Activated B cell treated with CpG ODN at 0.5 μM for 24 hours (primary cell): ENCODE data around the gene C16orf89. TPM values are rescaled to one million over a fixed set of nuclear protein-coding genes. Genes with fewer than 3 reads are reported as not detected.

Experiments
- ATAC-seq: fragments of 200-7000 bp; cut with Tn5 transposase; one replicate; pipeline ENCODE4 v1.10.0; 2021; ENCODE audit warnings: low read depth, mild to moderate bottlenecking, moderate library complexity
- CTCF ChIA-PET: fragments of 350-600 bp; sonication (Branson Sonifier 250); formaldehyde crosslinking; loops from one replicate; lab custom pipeline; 2021; ENCODE audit warnings: antibody characterized with exemption; lab: Charles Lee
- POLR2A ChIA-PET: fragments of 350-600 bp; sonication (Branson Sonifier 250); formaldehyde crosslinking; loops from one replicate; lab custom pipeline; 2021; ENCODE audit warnings: antibody characterized with exemption; lab: Charles Lee
- DNase-seq: peaks from one replicate; pipeline ENCODE4 v3.0.0; 2022
- H3K27ac Mint-ChIP-seq: one replicate; pipeline ENCODE4 v1.8.0; 2020; ENCODE audit warnings: mixed read lengths
- H3K27me3 Mint-ChIP-seq: one replicate; pipeline ENCODE4 v1.8.0; 2021; ENCODE audit warnings: mixed read lengths
- H3K36me3 Mint-ChIP-seq: one replicate; pipeline ENCODE4 v1.8.0; 2021; ENCODE audit warnings: low read depth, mixed read lengths
- H3K4me1 Mint-ChIP-seq: one replicate; pipeline ENCODE4 v1.8.0; 2021; ENCODE audit warnings: mixed read lengths
- H3K4me3 Mint-ChIP-seq: one replicate; pipeline ENCODE4 v1.8.0; 2020; ENCODE audit warnings: mild to moderate bottlenecking, mixed read lengths
- H3K9me3 Mint-ChIP-seq: one replicate; pipeline ENCODE4 v1.8.0; 2020; ENCODE audit warnings: mixed read lengths
- intact Hi-C: fragments of 100-400 bp; cut with micrococcal nuclease; formaldehyde crosslinking; loops from one replicate; pipeline ENCODE4 v1.15.1; 2024
- total RNA-seq: library from RNA; stranded (reverse); gene quantifications from 2 replicates; pipeline ENCODE4 v1.2.3, GENCODE V29; 2022
- TF ChIP-seq, protein P1 (sequence below): fragments of 200-600 bp; IDR thresholded peaks from one replicate; pipeline ENCODE4 v1.8.0; 2022; ENCODE audit warnings: antibody characterized with exemption, mild to moderate bottlenecking

The C16orf89 gene
- total RNA-seq, 1 donor from 2014 or later, result not detected

DNA sequence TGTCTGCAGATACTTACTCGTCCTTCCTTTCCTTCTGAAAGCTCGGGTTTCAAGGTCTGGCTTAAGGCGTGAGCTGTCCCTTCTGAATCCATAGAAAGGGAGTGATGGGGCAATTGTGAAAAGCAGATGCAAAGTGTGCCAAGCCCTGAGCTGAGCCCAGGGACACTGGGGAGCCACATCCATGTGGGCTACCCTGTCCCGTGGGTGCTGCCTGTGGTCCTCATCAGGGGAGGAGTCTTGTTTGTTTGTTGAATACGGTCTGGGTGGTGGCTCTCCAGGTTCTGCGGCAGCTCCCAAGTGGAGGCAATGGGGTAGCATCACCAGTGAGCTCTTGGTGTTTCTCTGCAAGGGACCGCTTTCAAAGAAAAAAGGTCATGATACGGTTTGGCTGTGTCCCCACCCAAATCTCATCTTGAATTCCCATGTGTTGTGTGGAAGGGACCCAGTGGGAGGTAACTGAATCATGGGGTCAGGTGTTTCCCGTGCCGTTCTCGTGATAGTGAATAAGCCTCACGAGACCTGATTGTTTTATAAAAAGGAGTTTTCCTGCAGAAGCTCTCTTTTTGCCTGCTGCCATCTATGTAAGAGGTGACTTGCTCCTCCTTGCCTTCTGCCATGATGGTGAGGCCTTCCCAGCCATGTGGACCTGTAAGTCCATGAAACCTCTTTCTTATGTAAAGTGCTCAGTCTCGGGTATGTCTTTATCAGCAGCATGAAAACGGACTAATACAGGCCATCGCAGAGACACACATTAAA lies 4.9 kb upstream of the C16orf89 start:
- POLR2A ChIA-PET, result interaction anchor here (1.7 to 2.0 kb wide), 4 partner anchors 28 to 719 kb away, joined by 5 to 19 read pairs (median 6); partner anchors contain the start of genes NAGPA and PAM16
- no peak for ATAC-seq
- H3K4me3 Mint-ChIP-seq, result peak overlapping the region; percentile 96

DNA sequence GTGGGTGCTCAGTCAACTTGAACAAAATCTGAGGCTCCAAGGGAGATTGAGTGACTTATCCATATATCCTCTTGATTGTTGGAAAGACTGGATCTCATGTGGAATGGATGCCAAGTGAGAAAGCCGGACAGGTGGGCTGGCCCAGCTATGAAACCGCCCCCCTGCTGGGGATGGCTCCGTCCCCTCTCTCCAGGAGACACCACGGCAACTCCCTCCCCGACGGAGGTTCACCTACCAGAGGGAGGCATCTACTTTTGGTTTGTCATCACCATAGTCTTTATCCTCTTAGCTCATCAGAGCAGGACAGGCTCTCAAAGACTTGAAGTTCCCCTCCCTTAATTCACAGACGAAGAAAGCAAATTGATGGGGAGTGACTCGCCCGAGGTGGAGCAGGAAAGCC lies 4.1 kb upstream of the C16orf89 start:
- peaks cover 25% of the 10 kb centered on the region for H3K4me1 Mint-ChIP-seq
- CTCF ChIA-PET, result no interaction called here
- peaks cover 12% of the 10 kb centered on the region for H3K36me3 Mint-ChIP-seq
- no peaks in the 10 kb centered on the region for H3K9me3 Mint-ChIP-seq
- peaks cover 3% of the 10 kb centered on the region for H3K27me3 Mint-ChIP-seq
- POLR2A ChIA-PET, result no interaction called here
- ATAC-seq (no peak), DNase-seq (no peak)
- H3K4me3 Mint-ChIP-seq, result no peak overlapping the region
- no peak overlapping the region for H3K27ac Mint-ChIP-seq
- TF ChIP-seq, protein P1, sequence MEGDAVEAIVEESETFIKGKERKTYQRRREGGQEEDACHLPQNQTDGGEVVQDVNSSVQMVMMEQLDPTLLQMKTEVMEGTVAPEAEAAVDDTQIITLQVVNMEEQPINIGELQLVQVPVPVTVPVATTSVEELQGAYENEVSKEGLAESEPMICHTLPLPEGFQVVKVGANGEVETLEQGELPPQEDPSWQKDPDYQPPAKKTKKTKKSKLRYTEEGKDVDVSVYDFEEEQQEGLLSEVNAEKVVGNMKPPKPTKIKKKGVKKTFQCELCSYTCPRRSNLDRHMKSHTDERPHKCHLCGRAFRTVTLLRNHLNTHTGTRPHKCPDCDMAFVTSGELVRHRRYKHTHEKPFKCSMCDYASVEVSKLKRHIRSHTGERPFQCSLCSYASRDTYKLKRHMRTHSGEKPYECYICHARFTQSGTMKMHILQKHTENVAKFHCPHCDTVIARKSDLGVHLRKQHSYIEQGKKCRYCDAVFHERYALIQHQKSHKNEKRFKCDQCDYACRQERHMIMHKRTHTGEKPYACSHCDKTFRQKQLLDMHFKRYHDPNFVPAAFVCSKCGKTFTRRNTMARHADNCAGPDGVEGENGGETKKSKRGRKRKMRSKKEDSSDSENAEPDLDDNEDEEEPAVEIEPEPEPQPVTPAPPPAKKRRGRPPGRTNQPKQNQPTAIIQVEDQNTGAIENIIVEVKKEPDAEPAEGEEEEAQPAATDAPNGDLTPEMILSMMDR, result no peak
- intact Hi-C loops, result loop anchor here (5.0 kb wide), 1 partner anchor 223 kb away; the partner anchor contains the start of genes GLYR1 and UBN1

More for the DNA sequence above, 4.9 kb upstream of the C16orf89 start:
- Mint-ChIP-seq H3K27ac (peak overlapping the region; percentile 94), H3K4me1 (peaks cover 25% of the 10 kb centered on the region), H3K36me3 (peaks cover 19% of the 10 kb centered on the region), H3K27me3 (peaks cover 3% of the 10 kb centered on the region), H3K9me3 (no peaks in the 10 kb centered on the region)
- CTCF ChIA-PET, result no interaction called here
- no peak for DNase-seq
- TF ChIP-seq, protein P1, result no peak
- intact Hi-C loops, result loop anchor here (1.0 to 5.0 kb wide), 2 partner anchors 37 to 223 kb away; partner anchors contain the start of genes GLYR1, NAGPA and UBN1

DNA sequence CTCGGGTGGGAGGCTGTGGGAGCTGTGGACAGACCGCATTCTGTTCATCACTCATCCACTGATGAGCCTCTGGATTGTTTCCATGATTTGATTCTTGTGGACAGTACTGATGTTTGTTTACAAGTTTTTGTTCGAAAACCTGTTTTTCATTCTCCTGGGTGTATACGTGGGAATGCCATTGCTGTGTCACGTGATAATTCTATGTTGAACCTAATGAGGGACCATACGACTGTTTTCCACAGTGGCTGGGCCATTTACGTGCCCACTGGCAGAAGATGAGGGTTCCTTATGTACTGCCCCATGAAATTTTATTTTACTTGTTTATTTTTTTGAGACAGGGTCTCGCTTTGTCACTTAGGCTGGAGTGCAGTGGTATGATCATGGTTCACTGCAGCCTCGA lies 3.3 kb upstream of the C16orf89 start:
- Mint-ChIP-seq H3K9me3 (no peaks in the 10 kb centered on the region), H3K4me1 (peaks cover 25% of the 10 kb centered on the region), H3K36me3 (peaks cover 6% of the 10 kb centered on the region), H3K4me3 (no peak overlapping the region), H3K27me3 (peaks cover 6% of the 10 kb centered on the region), H3K27ac (no peak overlapping the region)
- TF ChIP-seq, protein P1, result no peak
- DNase-seq, result no peak
- CTCF ChIA-PET, result no interaction called here
- intact Hi-C loops, result no loop called here
- ATAC-seq, result no peak
- POLR2A ChIA-PET, result no interaction called here

DNA sequence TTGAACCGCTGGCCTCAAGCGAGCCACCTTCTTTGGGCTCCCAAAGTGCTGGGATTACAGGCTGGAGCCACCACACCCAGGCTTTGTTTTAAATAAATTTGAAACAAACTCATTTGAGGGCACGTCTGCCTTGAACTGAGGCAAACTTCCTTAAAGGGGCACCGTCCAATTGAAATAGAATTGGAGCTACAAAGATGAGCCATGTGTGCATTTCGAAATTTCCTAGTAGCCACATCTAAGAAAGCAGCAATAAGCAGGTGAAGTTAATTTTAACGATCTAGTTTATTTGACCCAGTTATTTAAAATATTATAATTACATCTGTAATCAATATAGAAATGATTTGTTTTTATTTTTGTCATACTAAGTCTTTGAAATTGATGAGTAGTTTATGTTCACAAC lies 755 bp upstream of the C16orf89 start:
- no peak overlapping the region for H3K27ac Mint-ChIP-seq
- intact Hi-C loops, result no loop called here
- TF ChIP-seq, protein P1, result no peak
- CTCF ChIA-PET, result no interaction called here
- peaks cover 8% of the 10 kb centered on the region for H3K27me3 Mint-ChIP-seq
- H3K4me3 Mint-ChIP-seq, result no peak overlapping the region
- H3K36me3 Mint-ChIP-seq, result no peaks in the 10 kb centered on the region
- DNase-seq, result no peak
- no peaks in the 10 kb centered on the region for H3K9me3 Mint-ChIP-seq
- peaks cover 7% of the 10 kb centered on the region for H3K4me1 Mint-ChIP-seq
- POLR2A ChIA-PET, result no interaction called here
- no peak for ATAC-seq

DNA sequence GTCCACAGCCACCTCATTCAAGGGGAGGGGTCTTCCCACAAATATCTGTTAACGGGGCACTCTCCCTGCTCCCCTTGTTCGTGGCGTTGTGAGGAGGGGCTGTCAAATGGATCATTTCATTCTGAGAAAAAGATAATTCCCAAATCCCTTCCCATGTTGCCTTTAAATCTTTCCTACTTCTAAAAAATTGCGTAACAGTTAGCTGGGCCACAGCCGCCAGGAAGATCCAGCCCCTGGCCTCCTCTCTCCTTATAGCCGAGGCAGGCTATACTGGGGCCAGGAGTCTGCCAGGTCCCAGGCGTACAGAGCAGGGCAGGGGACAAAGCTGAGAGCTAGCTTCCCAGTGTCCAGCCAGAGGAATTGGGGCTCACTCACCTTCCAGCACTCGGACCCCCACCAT lies 430 bp downstream of the C16orf89 start:
- ATAC-seq (no peak), DNase-seq (no peak)
- intact Hi-C loops, result no loop called here
- H3K27ac Mint-ChIP-seq, result no peak overlapping the region
- CTCF ChIA-PET, result no interaction called here
- POLR2A ChIA-PET, result no interaction called here
- H3K9me3 Mint-ChIP-seq, result no peaks in the 10 kb centered on the region
- no peaks in the 10 kb centered on the region for H3K4me1 Mint-ChIP-seq
- TF ChIP-seq, protein P1, result no peak
- H3K4me3 Mint-ChIP-seq, result no peak overlapping the region
- H3K27me3 Mint-ChIP-seq, result peaks cover 8% of the 10 kb centered on the region
- no peaks in the 10 kb centered on the region for H3K36me3 Mint-ChIP-seq
